Stimulated activated CD8-positive, alpha-beta memory T cell treated with anti-CD3 and anti-CD28 coated beads, Interleukin-4, amount 100 ng/mL, for 48 hours (primary cell): Measurements from ENCODE around the gene MAOA.
"Not testable (repeated sequence)": the region's sequence is repeated elsewhere in the genome, so short reads cannot be mapped to it uniquely, and the experiment has no call there.

Source experiments
- DNase-seq: peaks from one replicate; pipeline ENCODE4 v3.0.0-alpha.2; 2020

The MAOA gene

GRCh38 chrX:43656005-43656494, at the start of gene MAOA:
MAOA (plus strand) TSS chrX:43656299; CDS start chrX:43656342, 43 bp downstream.
- peak; percentile 63 for DNase-seq

- DNase-seq, result no peak
Observed at GRCh38 chrX:43612400-43612799, 43.7 kb upstream of the MAOA start.

GRCh38 chrX:43615660-43616059, 40.4 kb upstream of the MAOA start:
- DNase-seq, result no peak

GRCh38 chrX:43618366-43619205, 37.5 kb upstream of the MAOA start:
- DNase-seq, result no peak

- not testable (repeated sequence) for DNase-seq
Observed at GRCh38 chrX:43619861-43620260, 36.2 kb upstream of the MAOA start.

GRCh38 chrX:43627147-43627546, 29.0 kb upstream of the MAOA start:
- DNase-seq, result no peak

- no peak for DNase-seq
Observed at GRCh38 chrX:43627669-43628068, 28.4 kb upstream of the MAOA start.

GRCh38 chrX:43629229-43629628, 26.9 kb upstream of the MAOA start:
- no peak for DNase-seq

GRCh38 chrX:43631841-43632240, 24.3 kb upstream of the MAOA start:
- DNase-seq, result no peak

GRCh38 chrX:43633081-43633480, 23.0 kb upstream of the MAOA start:
- DNase-seq, result no peak

GRCh38 chrX:43633757-43634156, 22.3 kb upstream of the MAOA start:
- DNase-seq, result no peak

- DNase-seq, result no peak
Observed at GRCh38 chrX:43640482-43640881, 15.6 kb upstream of the MAOA start.

- DNase-seq, result no peak
Observed at GRCh38 chrX:43641691-43642090, 14.4 kb upstream of the MAOA start.

GRCh38 chrX:43643201-43643600, 12.9 kb upstream of the MAOA start:
- no peak for DNase-seq

GRCh38 chrX:43643662-43644061, 12.4 kb upstream of the MAOA start:
- no peak for DNase-seq

GRCh38 chrX:43644124-43644701, 11.9 kb upstream of the MAOA start:
- no peak for DNase-seq

- DNase-seq, result no peak
Observed at GRCh38 chrX:43646800-43647199, 9.3 kb upstream of the MAOA start.

- DNase-seq, result peak; percentile 86
Observed at GRCh38 chrX:43654431-43655150, 1.5 kb upstream of the MAOA start.

- DNase-seq, result peak; percentile 35
Observed at GRCh38 chrX:43655151-43656004, 721 bp upstream of the MAOA start.

GRCh38 chrX:43657671-43658070, 1.6 kb downstream of the MAOA start:
- DNase-seq, result no peak

GRCh38 chrX:43661521-43662240, 5.6 kb downstream of the MAOA start:
- no peak for DNase-seq

GRCh38 chrX:43663173-43663572, 7.1 kb downstream of the MAOA start:
- DNase-seq, result no peak
